PFSK-1 (cell line): ENCODE data around the gene POM121L2.

Experiments
- FOXP2 ChIP-seq: optimal IDR thresholded peaks from 2 replicates; pipeline ENCODE3; 2011; ENCODE audit warnings: borderline replicate concordance, control low read depth, inconsistent platforms; ENCODE audit not compliant: insufficient read depth; ENCODE audit errors: extremely low read length, extremely low read depth
- POLR2AphosphoS5 ChIP-seq: IDR thresholded peaks from 2 replicates; pipeline ENCODE4 v1.6.1; 2012; ENCODE audit warnings: low read depth, mild to moderate bottlenecking, control low read depth, low read length, moderate library complexity
- REST ChIP-seq, 2 experiments: IDR thresholded peaks; 2 replicates each; pipeline versions ENCODE4 v1.6.1 to v1.8.0; 2011 to 2012; ENCODE audit warnings: low read depth in 2 of 2, low read length in 2 of 2, control low read depth in 1 of 2, inconsistent platforms in 1 of 2, mild to moderate bottlenecking in 1 of 2, moderate library complexity in 1 of 2; ENCODE audit not compliant: insufficient read depth in 1 of 2
- SIN3A ChIP-seq: IDR thresholded peaks from 2 replicates; pipeline ENCODE4 v1.6.1; 2012; ENCODE audit warnings: mild to moderate bottlenecking, low read length, moderate library complexity, borderline replicate concordance; ENCODE audit not compliant: insufficient read depth
- TAF1 ChIP-seq: IDR thresholded peaks from 2 replicates; pipeline ENCODE4 v1.6.1; 2012; ENCODE audit warnings: low read length, control low read depth, borderline replicate concordance; ENCODE audit not compliant: insufficient read depth

The POM121L2 gene

GRCh38 chr6:27297484-27297856, 14.6 kb downstream of the POM121L2 start:
- TF ChIP-seq REST (IDR thresholded peaks at IDR 0.05; ENCODE audit: insufficient read depth in 1 of 2, low read depth in 2 of 2, low read length in 2 of 2) = no peak
- TF ChIP-seq FOXP2 = no peak
- no peak for TF ChIP-seq TAF1
- TF ChIP-seq SIN3A = no peak
- TF ChIP-seq POLR2AphosphoS5 = no peak

GRCh38 chr6:27296106-27296783, 15.8 kb downstream of the POM121L2 start:
- TF ChIP-seq REST (IDR thresholded peaks at IDR 0.05; ENCODE audit: insufficient read depth in 1 of 2, low read depth in 2 of 2, low read length in 2 of 2) = no peak
- TF ChIP-seq SIN3A = no peak
- TF ChIP-seq FOXP2 = no peak
- TF ChIP-seq POLR2AphosphoS5 = no peak
- TF ChIP-seq TAF1 = no peak

- TF ChIP-seq FOXP2 = no peak
- no peak for TF ChIP-seq SIN3A
- no peak for TF ChIP-seq TAF1
- no peak for TF ChIP-seq POLR2AphosphoS5
- no peak for TF ChIP-seq REST (IDR thresholded peaks at IDR 0.05; ENCODE audit: insufficient read depth in 1 of 2, low read depth in 2 of 2, low read length in 2 of 2)
Measured at GRCh38 chr6:27295301-27296079, 16.6 kb downstream of the POM121L2 start.

GRCh38 chr6:27294409-27294808, 17.7 kb downstream of the POM121L2 start:
- TF ChIP-seq REST (IDR thresholded peaks at IDR 0.05; ENCODE audit: insufficient read depth in 1 of 2, low read depth in 2 of 2, low read length in 2 of 2) (no peak), SIN3A (no peak), POLR2AphosphoS5 (no peak), TAF1 (no peak), FOXP2 (no peak)
